GM21723 (cell line): ENCODE data around the gene NCKAP5.

Experiments
- ATAC-seq: cut with Tn5 transposase; IDR thresholded peaks from one replicate; pipeline ENCODE4 v1.9.1; 2021; ENCODE audit warnings: mild to moderate bottlenecking, moderate library complexity; ENCODE audit not compliant: unreplicated experiment

The NCKAP5 gene

GRCh38 chr2:133061874-133062593 is 506.2 kb downstream of the NCKAP5 start:
- no peak for ATAC-seq

GRCh38 chr2:133054297-133054696 is 514.0 kb downstream of the NCKAP5 start:
- ATAC-seq, result no peak

GRCh38 chr2:133053541-133053940 is 514.7 kb downstream of the NCKAP5 start:
- no peak for ATAC-seq

GRCh38 chr2:133045787-133046186 is 522.5 kb downstream of the NCKAP5 start:
- no peak for ATAC-seq

GRCh38 chr2:133044556-133044955 is 523.7 kb downstream of the NCKAP5 start:
- ATAC-seq, result no peak

GRCh38 chr2:133040170-133040569 is 528.1 kb downstream of the NCKAP5 start:
- ATAC-seq, result no peak

GRCh38 chr2:133039531-133039930 is 528.7 kb downstream of the NCKAP5 start:
- no peak for ATAC-seq

GRCh38 chr2:133026536-133027177 is 541.6 kb downstream of the NCKAP5 start:
- ATAC-seq, result no peak

GRCh38 chr2:133025004-133025403 is 543.3 kb downstream of the NCKAP5 start:
- no peak for ATAC-seq

- no peak for ATAC-seq
Observed at GRCh38 chr2:133012847-133013734, 555.2 kb downstream of the NCKAP5 start.

- no peak for ATAC-seq
Observed at GRCh38 chr2:133004623-133005022, 563.6 kb downstream of the NCKAP5 start.

- no peak for ATAC-seq
Observed at GRCh38 chr2:132999421-132999820, 568.8 kb downstream of the NCKAP5 start.

- no peak for ATAC-seq
Observed at GRCh38 chr2:132998221-132998620, 570.0 kb downstream of the NCKAP5 start.

- no peak for ATAC-seq
Observed at GRCh38 chr2:132991471-132992045, 576.7 kb downstream of the NCKAP5 start.

- no peak for ATAC-seq
Observed at GRCh38 chr2:132984731-132985130, 583.5 kb downstream of the NCKAP5 start.

- no peak for ATAC-seq
Observed at GRCh38 chr2:132980304-132980703, 588.0 kb downstream of the NCKAP5 start.

- no peak for ATAC-seq
Observed at GRCh38 chr2:132979339-132980093, 588.7 kb downstream of the NCKAP5 start.

GRCh38 chr2:132978840-132979239 is 589.4 kb downstream of the NCKAP5 start:
- no peak for ATAC-seq

- no peak for ATAC-seq
Observed at GRCh38 chr2:132977812-132978529, 590.3 kb downstream of the NCKAP5 start.
